ENCODE measurements around the gene SMLR1.

DNA sequence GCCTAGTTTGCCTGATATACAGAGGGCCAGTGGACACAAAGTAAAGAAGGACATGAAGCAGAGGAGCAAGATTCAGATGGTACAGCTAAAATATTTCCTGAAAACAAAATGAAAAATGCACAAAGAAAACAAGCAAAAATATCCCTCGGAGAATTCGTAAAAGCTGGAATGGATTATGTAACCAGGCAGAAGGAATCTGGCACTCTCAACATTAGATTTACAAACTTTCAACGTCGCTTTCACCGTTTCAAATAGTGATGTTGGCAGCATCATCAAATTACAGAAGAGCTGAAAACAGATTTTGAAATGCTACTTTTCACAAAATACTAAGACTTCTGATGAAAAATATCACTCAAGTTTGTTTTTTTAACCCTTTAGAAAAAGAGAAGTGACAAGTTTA is 11.7 kb downstream of the SMLR1 start:
- TF ChIP-seq, protein P1, sequence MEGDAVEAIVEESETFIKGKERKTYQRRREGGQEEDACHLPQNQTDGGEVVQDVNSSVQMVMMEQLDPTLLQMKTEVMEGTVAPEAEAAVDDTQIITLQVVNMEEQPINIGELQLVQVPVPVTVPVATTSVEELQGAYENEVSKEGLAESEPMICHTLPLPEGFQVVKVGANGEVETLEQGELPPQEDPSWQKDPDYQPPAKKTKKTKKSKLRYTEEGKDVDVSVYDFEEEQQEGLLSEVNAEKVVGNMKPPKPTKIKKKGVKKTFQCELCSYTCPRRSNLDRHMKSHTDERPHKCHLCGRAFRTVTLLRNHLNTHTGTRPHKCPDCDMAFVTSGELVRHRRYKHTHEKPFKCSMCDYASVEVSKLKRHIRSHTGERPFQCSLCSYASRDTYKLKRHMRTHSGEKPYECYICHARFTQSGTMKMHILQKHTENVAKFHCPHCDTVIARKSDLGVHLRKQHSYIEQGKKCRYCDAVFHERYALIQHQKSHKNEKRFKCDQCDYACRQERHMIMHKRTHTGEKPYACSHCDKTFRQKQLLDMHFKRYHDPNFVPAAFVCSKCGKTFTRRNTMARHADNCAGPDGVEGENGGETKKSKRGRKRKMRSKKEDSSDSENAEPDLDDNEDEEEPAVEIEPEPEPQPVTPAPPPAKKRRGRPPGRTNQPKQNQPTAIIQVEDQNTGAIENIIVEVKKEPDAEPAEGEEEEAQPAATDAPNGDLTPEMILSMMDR (IDR thresholded peaks at IDR 0.05): no peak
- TF ChIP-seq SIN3A (IDR thresholded peaks at IDR 0.05; ENCODE audit: borderline replicate concordance, insufficient read depth, low read depth, low read length): no peak
- no peak for TF ChIP-seq POLR2AphosphoS5 (IDR thresholded peaks at IDR 0.05; ENCODE audit: low read depth, low read length)
- TF ChIP-seq, protein P2, sequence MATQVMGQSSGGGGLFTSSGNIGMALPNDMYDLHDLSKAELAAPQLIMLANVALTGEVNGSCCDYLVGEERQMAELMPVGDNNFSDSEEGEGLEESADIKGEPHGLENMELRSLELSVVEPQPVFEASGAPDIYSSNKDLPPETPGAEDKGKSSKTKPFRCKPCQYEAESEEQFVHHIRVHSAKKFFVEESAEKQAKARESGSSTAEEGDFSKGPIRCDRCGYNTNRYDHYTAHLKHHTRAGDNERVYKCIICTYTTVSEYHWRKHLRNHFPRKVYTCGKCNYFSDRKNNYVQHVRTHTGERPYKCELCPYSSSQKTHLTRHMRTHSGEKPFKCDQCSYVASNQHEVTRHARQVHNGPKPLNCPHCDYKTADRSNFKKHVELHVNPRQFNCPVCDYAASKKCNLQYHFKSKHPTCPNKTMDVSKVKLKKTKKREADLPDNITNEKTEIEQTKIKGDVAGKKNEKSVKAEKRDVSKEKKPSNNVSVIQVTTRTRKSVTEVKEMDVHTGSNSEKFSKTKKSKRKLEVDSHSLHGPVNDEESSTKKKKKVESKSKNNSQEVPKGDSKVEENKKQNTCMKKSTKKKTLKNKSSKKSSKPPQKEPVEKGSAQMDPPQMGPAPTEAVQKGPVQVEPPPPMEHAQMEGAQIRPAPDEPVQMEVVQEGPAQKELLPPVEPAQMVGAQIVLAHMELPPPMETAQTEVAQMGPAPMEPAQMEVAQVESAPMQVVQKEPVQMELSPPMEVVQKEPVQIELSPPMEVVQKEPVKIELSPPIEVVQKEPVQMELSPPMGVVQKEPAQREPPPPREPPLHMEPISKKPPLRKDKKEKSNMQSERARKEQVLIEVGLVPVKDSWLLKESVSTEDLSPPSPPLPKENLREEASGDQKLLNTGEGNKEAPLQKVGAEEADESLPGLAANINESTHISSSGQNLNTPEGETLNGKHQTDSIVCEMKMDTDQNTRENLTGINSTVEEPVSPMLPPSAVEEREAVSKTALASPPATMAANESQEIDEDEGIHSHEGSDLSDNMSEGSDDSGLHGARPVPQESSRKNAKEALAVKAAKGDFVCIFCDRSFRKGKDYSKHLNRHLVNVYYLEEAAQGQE (IDR thresholded peaks at IDR 0.05; ENCODE audit: insufficient read depth in 1 of 2, low read depth in 2 of 2, low read length in 1 of 2): no peak
- no peak for TF ChIP-seq TCF7L2 (IDR thresholded peaks at IDR 0.05; ENCODE audit: low read depth, low read length)

Data from Panc1 (cell line).